Right lobe of liver (tissue), 4 donors: ENCODE results near the gene RABL3.

Source experiments
- CTCF ChIP-seq, 4 donors: fragments of 200-600 bp in 3 of 4; fragments of 450-650 bp in 1 of 4; IDR thresholded peaks; one replicate each; pipeline versions ENCODE4 v1.5.1 to v1.8.0; 2016 to 2022; ENCODE audit warnings: antibody characterized with exemption in 4 of 4, mild to moderate bottlenecking in 2 of 4
- POLR2A ChIP-seq: fragments of 450-650 bp; IDR thresholded peaks from one replicate; pipeline ENCODE4 v1.6.1; 2017; ENCODE audit warnings: antibody characterized with exemption, mild to moderate bottlenecking
- donor health status: DM: no; HTN: no; CAD: no.
- donor health status: DM: no; HTN: no; CAD: no.
- donor health status: DM: no; HTN: yes; CAD: no.

DNA sequence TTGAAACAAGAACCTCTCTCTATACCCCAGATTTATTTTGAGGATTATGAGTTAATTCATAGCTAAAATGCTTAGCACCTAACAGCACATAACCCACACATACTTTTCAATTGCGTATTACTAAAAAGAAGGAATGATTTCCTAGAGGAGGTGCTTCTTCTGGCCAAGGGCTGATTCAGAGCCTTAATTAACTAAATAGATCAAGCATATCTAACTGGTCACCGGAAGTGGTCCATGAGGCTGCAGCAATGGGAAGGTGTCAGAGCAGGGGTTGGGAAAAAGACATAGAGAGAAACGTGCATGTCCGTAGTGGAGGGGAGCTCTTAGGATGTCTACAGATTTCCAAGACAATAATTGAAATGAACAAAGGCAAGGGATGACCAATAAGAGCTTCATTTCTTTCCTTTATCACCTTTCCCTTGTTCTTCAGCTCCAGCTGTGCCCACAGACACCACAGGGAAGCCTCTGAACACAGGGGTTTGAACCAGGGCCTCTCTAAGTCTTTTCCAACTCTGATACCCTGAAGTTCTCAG is 60.7 kb downstream of the RABL3 start:
- no peak for TF ChIP-seq CTCF (IDR thresholded peaks at IDR 0.05)
- no peak for TF ChIP-seq POLR2A
